Left cardiac atrium (tissue), 4 donors: Measurements from ENCODE around the gene CBL. TPM values are rescaled to one million over a fixed set of nuclear protein-coding genes. Genes with fewer than 3 reads are reported as not detected.
A peak's percentile ranks its signal among the peaks of the same experiment; 100 is the strongest.
"Not testable (repeated sequence)": the region's sequence is repeated elsewhere in the genome, so short reads cannot be mapped to it uniquely, and the experiment has no call there.

Experiments used
- ATAC-seq, 2 donors: fragments of 200-7000 bp; cut with Tn5 transposase; one replicate each; pipeline ENCODE4 v1.9.1; 2020; ENCODE audit warnings: mild to moderate bottlenecking in 2 of 2, moderate library complexity in 2 of 2
- DNase-seq: peaks from one replicate; pipeline ENCODE4 v3.0.0-alpha.2; 2020
- intact Hi-C, 2 donors: fragments of 100-400 bp; cut with DNase I; formaldehyde crosslinking; loops; one replicate each; pipeline versions ENCODE4 v1.14.1 to v1.15.1; 2022 to 2023
- long read RNA-seq: library from polyadenylated mRNA; unstranded; transcript quantifications from one replicate; pipeline ENCODE4 v2.0.0, GENCODE V29; 2021
- total RNA-seq, 2 donors: library from RNA; stranded (reverse); fragmentation: NEBNext Ultra II Directional; extraction: Animal tissue kit (Norgen Biotek cat#: 25700); gene quantifications; one replicate each; pipeline ENCODE4 v1.2.1, GENCODE V29; 2021
- donor health status: DM: no; HTN: yes; CAD: no.
- donor health status: DM: no; HTN: yes; CAD: no; lungs with severe emphysema.
- donor health status: DM: yes; HTN: yes; CAD: no.
- donor health status: Dilated cardiomyopathy.

CBL gene
- 10 to 100 TPM; 11.1 to 13.8 TPM for total RNA-seq
- long read RNA-seq, partial matches to known transcripts = 2 of 7 reads
- long read RNA-seq, other reads (novel, unspliced or antisense) = 4 of 7 reads

- intact Hi-C loops = loop anchor here (5.0 to 10.0 kb wide), 3 partner anchors 79 to 119 kb away; no protein-coding TSS in a partner anchor
- DNase-seq (peak; percentile 95), ATAC-seq (peak; percentile 97 to 98)
Measured at GRCh38 chr11:119205574-119206510, at the start of gene CBL. TSS of gene CBL (plus strand) at chr11:119206339. CDS start at chr11:119206418, 79 bp downstream.

GRCh38 chr11:119156496-119156895 is 49.6 kb upstream of the CBL start:
- DNase-seq = no peak
- ATAC-seq = no peak
- intact Hi-C loops = no loop called here

- DNase-seq (no peak), ATAC-seq (no peak)
- intact Hi-C loops = no loop called here
Measured at GRCh38 chr11:119157063-119157462, 49.1 kb upstream of the CBL start.

- ATAC-seq (no peak), DNase-seq (no peak)
- intact Hi-C loops = no loop called here
Measured at GRCh38 chr11:119158467-119158866, 47.7 kb upstream of the CBL start.

- ATAC-seq (no peak), DNase-seq (no peak)
- intact Hi-C loops = no loop called here
Measured at GRCh38 chr11:119160151-119160550, 46.0 kb upstream of the CBL start.

GRCh38 chr11:119161871-119162270 is 44.3 kb upstream of the CBL start:
- intact Hi-C loops = no loop called here
- ATAC-seq (no peak), DNase-seq (no peak)

GRCh38 chr11:119166368-119167076 is 39.6 kb upstream of the CBL start:
- intact Hi-C loops = no loop called here
- ATAC-seq (no peak), DNase-seq (no peak)

- ATAC-seq, intact Hi-C loops, DNase-seq: not testable (repeated sequence)
Measured at GRCh38 chr11:119167077-119167458, 39.1 kb upstream of the CBL start.

- DNase-seq = no peak
- peak in 1 of 2 donors; percentile 58 for ATAC-seq
- intact Hi-C loops = no loop called here
Measured at GRCh38 chr11:119167933-119168332, 38.2 kb upstream of the CBL start.

- peak; percentile 87 for DNase-seq
- peak; percentile 96 for ATAC-seq
- intact Hi-C loops = no loop called here
Measured at GRCh38 chr11:119168471-119169281, 37.5 kb upstream of the CBL start, which contains the start of gene NLRX1. TSS of gene NLRX1 (plus strand) at chr11:119168725. CDS start at chr11:119171404, 2,679 bp downstream.

GRCh38 chr11:119169282-119169719 is 36.8 kb upstream of the CBL start:
- ATAC-seq (peak; percentile 71 to 75), DNase-seq (peak; percentile 52)
- intact Hi-C loops = no loop called here

- intact Hi-C loops = no loop called here
- DNase-seq (peak; percentile 38), ATAC-seq (no peak)
Measured at GRCh38 chr11:119172513-119172912, 33.6 kb upstream of the CBL start.

- intact Hi-C loops = no loop called here
- no peak for ATAC-seq
Measured at GRCh38 chr11:119173453-119173852, 32.7 kb upstream of the CBL start.

GRCh38 chr11:119175493-119176077 is 30.6 kb upstream of the CBL start:
- DNase-seq = no peak
- intact Hi-C loops = no loop called here
- ATAC-seq = peak in 1 of 2 donors; percentile 40

More at GRCh38 chr11:119173453-119173852, 32.7 kb upstream of the CBL start:
- no peak for DNase-seq

GRCh38 chr11:119178166-119178680 is 27.9 kb upstream of the CBL start:
- ATAC-seq (no peak), DNase-seq (no peak)
- intact Hi-C loops = no loop called here

- no peak for DNase-seq
- intact Hi-C loops = no loop called here
- no peak for ATAC-seq
Measured at GRCh38 chr11:119179342-119179741, 26.8 kb upstream of the CBL start.

- no peak for DNase-seq
- intact Hi-C loops = no loop called here
- no peak for ATAC-seq
Measured at GRCh38 chr11:119179983-119180382, 26.2 kb upstream of the CBL start.
